HepG2 (cell line): Measurements from ENCODE around the gene RAB28. TPM values are rescaled to one million over a fixed set of nuclear protein-coding genes. Genes with fewer than 3 reads are reported as not detected.

ENCODE experiments used
- ATF1 ChIP-seq: IDR thresholded peaks from 2 replicates; pipeline ENCODE4 v1.6.1; 2016; ENCODE audit warnings: mild to moderate bottlenecking, control low read depth
- ELF1 ChIP-seq: sonication (generic); formaldehyde crosslinking; IDR thresholded peaks from 2 replicates; pipeline ENCODE4 v1.4.0; 2020; ENCODE audit warnings: missing genetic modification reagents
- HOXD1 ChIP-seq: sonication (generic); formaldehyde crosslinking; IDR thresholded peaks from 2 replicates; pipeline ENCODE4 v1.5.0; 2020; ENCODE audit warnings: missing genetic modification reagents
- KDM4B ChIP-seq: sonication (generic); formaldehyde crosslinking; IDR thresholded peaks from 2 replicates; pipeline ENCODE4 v1.4.0; 2020; ENCODE audit warnings: missing genetic modification reagents
- KDM5A ChIP-seq: fragments of 200-600 bp; sonication (generic); IDR thresholded peaks from 2 replicates; pipeline ENCODE4 v1.7.0; 2018; ENCODE audit warnings: antibody characterized with exemption, mild to moderate bottlenecking, low read length, borderline replicate concordance
- MIER2 ChIP-seq: IDR thresholded peaks from 2 replicates; pipeline ENCODE4 v1.6.1; 2016; ENCODE audit warnings: missing biosample characterization, missing genetic modification reagents
- MXD4 ChIP-seq: IDR thresholded peaks from 2 replicates; pipeline ENCODE4 v1.6.1; 2016; ENCODE audit warnings: mild to moderate bottlenecking, missing biosample characterization, missing genetic modification reagents
- POLR2G ChIP-seq: fragments of 200-400 bp; formaldehyde crosslinking; IDR thresholded peaks from 2 replicates; pipeline ENCODE4 v1.6.1; 2018; ENCODE audit warnings: mild to moderate bottlenecking, low read depth, low read length, moderate library complexity
- SKI ChIP-seq: fragments of 450-650 bp; IDR thresholded peaks from one replicate; pipeline ENCODE4 v1.6.1; 2018; ENCODE audit warnings: mild to moderate bottlenecking; ENCODE audit not compliant: partially characterized antibody
- ZNF256 ChIP-seq: sonication (generic); formaldehyde crosslinking; conservative IDR thresholded peaks from 2 replicates; pipeline ENCODE4 v1.4.0; 2020; ENCODE audit warnings: missing genetic modification reagents
- ZNF703 ChIP-seq: sonication (generic); formaldehyde crosslinking; IDR thresholded peaks from 2 replicates; pipeline ENCODE4 v1.5.1; 2020; ENCODE audit warnings: missing genetic modification reagents, mild to moderate bottlenecking, moderate library complexity, borderline replicate concordance
- ZSCAN30 ChIP-seq: sonication (generic); formaldehyde crosslinking; IDR thresholded peaks from 2 replicates; pipeline ENCODE4 v1.5.0; 2020; ENCODE audit warnings: mild to moderate bottlenecking, missing genetic modification reagents
- polyA plus RNA-seq, 8 experiments: library from polyadenylated mRNA; depleted of rRNA in 3 of 8; stranded (reverse) in 7 of 8; unstranded in 1 of 8; fragments of >200 nt; fragmentation: Illumina TruSeq in 4 of 8; extraction: Trizol in 4 of 8; gene quantifications; 2 replicates each; pipeline versions ENCODE4 v1.2.1 to v1.2.3, GENCODE V29; 2011 to 2016; ENCODE audit warnings: low read depth in 4 of 8, missing spikeins in 1 of 8, mixed read lengths in 1 of 8; ENCODE audit not compliant: insufficient read depth in 1 of 8
- total RNA-seq, 5 experiments: library from RNA; depleted of rRNA; stranded (reverse); fragments of >200 nt; fragmentation: Illumina TruSeq; extraction: Trizol; gene quantifications; 2 replicates each; pipeline ENCODE4 v1.2.3, GENCODE V29; 2016; ENCODE audit warnings: low read depth in 1 of 5
- TF ChIP-seq, protein P1 (sequence below): sonication (generic); formaldehyde crosslinking; IDR thresholded peaks from 2 replicates; pipeline ENCODE4 v1.8.1; 2022; ENCODE audit warnings: mild to moderate bottlenecking, missing genetic modification reagents
- TF ChIP-seq, protein P2 (sequence below): sonication (generic); formaldehyde crosslinking; IDR thresholded peaks from 2 replicates; pipeline ENCODE4 v1.4.0; 2020; ENCODE audit warnings: missing genetic modification reagents, mild to moderate bottlenecking, borderline replicate concordance
- TF ChIP-seq, protein P3 (sequence below): sonication (generic); formaldehyde crosslinking; IDR thresholded peaks from 2 replicates; pipeline ENCODE4 v1.4.0; 2020; ENCODE audit warnings: missing genetic modification reagents
- TF ChIP-seq, protein P4 (sequence below): sonication (generic); formaldehyde crosslinking; IDR thresholded peaks from 2 replicates; pipeline ENCODE4 v1.4.0; 2020; ENCODE audit warnings: missing genetic modification reagents, mild to moderate bottlenecking, borderline replicate concordance
- TF ChIP-seq, protein P5 (sequence below): sonication (generic); formaldehyde crosslinking; IDR thresholded peaks from 2 replicates; pipeline ENCODE4 v1.5.0; 2020; ENCODE audit warnings: missing genetic modification reagents, mild to moderate bottlenecking, borderline replicate concordance

RAB28 gene
- total and polyA plus RNA-seq, 2 of the 13 experiments (the other 11 are each of a cell fraction or from before 2014, with no cell fraction given), result 11.8 to 18.2 TPM

DNA sequence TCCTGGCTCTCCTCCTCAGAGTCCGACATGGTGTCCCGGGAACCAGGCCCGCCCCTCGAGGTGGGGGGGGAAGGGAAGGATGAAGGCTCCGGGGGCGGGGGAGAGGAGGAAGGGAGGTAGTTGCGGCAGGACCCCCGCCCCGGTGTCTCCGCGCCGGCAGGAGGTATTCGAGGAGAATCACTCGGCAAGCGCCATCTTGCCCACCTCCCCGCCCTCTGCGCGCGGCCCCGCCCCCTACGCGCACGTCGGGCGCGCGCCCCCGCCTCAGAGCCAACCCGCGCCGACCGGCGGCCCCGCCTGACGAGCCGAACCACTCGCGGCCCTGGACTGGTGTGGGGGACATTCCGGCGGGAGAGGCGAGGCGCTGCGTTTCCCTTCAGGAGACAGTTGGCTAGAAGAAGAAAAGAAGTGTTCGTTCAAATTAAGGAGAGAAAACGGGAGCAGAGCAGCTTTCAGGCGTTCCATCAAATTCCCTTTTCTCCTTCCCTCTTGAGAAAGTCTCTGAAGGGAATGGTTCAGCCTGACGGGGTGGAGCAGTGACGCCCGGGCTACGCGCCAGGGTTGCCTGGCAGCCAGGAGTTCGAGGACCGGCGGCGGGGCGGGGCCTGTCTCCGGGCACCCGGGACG, at the start of gene RAB28 (continued):
- TF ChIP-seq KDM5A (peak; percentile 73; the same call in 1 of the 2 replicates), POLR2G (peak; percentile 45; the same call in 1 of the 2 replicates), ZNF703 (CRISPR knock-in tag) (no peak; the same call in 1 of the 2 replicates), KDM4B (CRISPR knock-in tag) (no peak), MXD4 (CRISPR knock-in tag) (no peak), ZSCAN30 (CRISPR knock-in tag) (no peak), ZNF256 (CRISPR knock-in tag) (no peak), HOXD1 (CRISPR knock-in tag) (0 out of 2 replicates have a peak, but pooled peaks have one; percentile 20), ELF1 (CRISPR knock-in tag) (no peak), MIER2 (no peak), ATF1 (peak; percentile 74), SKI (no peak)
- TF ChIP-seq, protein P1, sequence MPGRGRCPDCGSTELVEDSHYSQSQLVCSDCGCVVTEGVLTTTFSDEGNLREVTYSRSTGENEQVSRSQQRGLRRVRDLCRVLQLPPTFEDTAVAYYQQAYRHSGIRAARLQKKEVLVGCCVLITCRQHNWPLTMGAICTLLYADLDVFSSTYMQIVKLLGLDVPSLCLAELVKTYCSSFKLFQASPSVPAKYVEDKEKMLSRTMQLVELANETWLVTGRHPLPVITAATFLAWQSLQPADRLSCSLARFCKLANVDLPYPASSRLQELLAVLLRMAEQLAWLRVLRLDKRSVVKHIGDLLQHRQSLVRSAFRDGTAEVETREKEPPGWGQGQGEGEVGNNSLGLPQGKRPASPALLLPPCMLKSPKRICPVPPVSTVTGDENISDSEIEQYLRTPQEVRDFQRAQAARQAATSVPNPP (CRISPR knock-in tag), result 0 out of 2 replicates have a peak, but pooled peaks have one; percentile 33
- TF ChIP-seq, protein P2, sequence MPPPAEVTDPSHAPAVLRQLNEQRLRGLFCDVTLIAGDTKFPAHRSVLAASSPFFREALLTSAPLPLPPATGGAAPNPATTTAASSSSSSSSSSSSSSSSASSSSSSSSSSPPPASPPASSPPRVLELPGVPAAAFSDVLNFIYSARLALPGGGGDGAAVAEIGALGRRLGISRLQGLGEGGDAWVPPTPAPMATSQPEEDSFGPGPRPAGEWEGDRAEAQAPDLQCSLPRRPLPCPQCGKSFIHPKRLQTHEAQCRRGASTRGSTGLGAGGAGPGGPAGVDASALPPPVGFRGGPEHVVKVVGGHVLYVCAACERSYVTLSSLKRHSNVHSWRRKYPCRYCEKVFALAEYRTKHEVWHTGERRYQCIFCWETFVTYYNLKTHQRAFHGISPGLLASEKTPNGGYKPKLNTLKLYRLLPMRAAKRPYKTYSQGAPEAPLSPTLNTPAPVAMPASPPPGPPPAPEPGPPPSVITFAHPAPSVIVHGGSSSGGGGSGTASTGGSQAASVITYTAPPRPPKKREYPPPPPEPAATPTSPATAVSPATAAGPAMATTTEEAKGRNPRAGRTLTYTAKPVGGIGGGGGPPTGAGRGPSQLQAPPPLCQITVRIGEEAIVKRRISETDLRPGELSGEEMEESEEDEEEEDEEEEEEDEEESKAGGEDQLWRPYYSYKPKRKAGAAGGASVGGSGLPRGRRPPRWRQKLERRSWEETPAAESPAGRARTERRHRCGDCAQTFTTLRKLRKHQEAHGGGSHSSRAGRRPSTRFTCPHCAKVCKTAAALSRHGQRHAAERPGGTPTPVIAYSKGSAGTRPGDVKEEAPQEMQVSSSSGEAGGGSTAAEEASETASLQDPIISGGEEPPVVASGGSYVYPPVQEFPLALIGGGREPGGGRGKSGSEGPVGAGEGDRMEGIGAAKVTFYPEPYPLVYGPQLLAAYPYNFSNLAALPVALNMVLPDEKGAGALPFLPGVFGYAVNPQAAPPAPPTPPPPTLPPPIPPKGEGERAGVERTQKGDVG (CRISPR knock-in tag), result no peak
- TF ChIP-seq, protein P3, sequence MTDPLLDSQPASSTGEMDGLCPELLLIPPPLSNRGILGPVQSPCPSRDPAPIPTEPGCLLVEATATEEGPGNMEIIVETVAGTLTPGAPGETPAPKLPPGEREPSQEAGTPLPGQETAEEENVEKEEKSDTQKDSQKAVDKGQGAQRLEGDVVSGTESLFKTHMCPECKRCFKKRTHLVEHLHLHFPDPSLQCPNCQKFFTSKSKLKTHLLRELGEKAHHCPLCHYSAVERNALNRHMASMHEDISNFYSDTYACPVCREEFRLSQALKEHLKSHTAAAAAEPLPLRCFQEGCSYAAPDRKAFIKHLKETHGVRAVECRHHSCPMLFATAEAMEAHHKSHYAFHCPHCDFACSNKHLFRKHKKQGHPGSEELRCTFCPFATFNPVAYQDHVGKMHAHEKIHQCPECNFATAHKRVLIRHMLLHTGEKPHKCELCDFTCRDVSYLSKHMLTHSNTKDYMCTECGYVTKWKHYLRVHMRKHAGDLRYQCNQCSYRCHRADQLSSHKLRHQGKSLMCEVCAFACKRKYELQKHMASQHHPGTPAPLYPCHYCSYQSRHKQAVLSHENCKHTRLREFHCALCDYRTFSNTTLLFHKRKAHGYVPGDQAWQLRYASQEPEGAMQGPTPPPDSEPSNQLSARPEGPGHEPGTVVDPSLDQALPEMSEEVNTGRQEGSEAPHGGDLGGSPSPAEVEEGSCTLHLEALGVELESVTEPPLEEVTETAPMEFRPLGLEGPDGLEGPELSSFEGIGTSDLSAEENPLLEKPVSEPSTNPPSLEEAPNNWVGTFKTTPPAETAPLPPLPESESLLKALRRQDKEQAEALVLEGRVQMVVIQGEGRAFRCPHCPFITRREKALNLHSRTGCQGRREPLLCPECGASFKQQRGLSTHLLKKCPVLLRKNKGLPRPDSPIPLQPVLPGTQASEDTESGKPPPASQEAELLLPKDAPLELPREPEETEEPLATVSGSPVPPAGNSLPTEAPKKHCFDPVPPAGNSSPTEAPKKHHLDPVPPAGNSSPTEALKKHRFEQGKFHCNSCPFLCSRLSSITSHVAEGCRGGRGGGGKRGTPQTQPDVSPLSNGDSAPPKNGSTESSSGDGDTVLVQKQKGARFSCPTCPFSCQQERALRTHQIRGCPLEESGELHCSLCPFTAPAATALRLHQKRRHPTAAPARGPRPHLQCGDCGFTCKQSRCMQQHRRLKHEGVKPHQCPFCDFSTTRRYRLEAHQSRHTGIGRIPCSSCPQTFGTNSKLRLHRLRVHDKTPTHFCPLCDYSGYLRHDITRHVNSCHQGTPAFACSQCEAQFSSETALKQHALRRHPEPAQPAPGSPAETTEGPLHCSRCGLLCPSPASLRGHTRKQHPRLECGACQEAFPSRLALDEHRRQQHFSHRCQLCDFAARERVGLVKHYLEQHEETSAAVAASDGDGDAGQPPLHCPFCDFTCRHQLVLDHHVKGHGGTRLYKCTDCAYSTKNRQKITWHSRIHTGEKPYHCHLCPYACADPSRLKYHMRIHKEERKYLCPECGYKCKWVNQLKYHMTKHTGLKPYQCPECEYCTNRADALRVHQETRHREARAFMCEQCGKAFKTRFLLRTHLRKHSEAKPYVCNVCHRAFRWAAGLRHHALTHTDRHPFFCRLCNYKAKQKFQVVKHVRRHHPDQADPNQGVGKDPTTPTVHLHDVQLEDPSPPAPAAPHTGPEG, result no peak
- TF ChIP-seq, protein P4, sequence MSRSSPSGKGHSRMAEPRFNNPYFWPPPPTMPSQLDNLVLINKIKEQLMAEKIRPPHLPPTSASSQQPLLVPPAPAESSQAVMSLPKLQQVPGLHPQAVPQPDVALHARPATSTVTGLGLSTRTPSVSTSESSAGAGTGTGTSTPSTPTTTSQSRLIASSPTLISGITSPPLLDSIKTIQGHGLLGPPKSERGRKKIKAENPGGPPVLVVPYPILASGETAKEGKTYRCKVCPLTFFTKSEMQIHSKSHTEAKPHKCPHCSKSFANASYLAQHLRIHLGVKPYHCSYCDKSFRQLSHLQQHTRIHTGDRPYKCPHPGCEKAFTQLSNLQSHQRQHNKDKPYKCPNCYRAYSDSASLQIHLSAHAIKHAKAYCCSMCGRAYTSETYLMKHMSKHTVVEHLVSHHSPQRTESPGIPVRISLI, result no peak
- TF ChIP-seq, protein P5, sequence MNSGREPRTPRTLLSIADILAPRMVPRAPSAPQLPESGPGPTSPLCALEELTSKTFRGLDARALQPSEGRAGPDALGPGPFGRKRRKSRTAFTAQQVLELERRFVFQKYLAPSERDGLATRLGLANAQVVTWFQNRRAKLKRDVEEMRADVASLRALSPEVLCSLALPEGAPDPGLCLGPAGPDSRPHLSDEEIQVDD (CRISPR knock-in tag), result no peak
